Astrocyte of the spinal cord (primary cell): ENCODE data around the gene DENND1A.

Experiments used
- DNase-seq: peaks from one replicate; pipeline ENCODE4 v3.0.0; 2011; ENCODE audit warnings: low read depth, low spot score
- H3K4me3 ChIP-seq: 2 replicates; pipeline ENCODE4 v1.5.1; 2011; ENCODE audit warnings: low read depth, mild to moderate bottlenecking, low read length, moderate library complexity
- in situ Hi-C: cut with HindIII; loops from 2 replicates; pipeline ENCODE4 v1.10.0; 2017; ENCODE audit warnings: low sequenced_read_pairs
- TF ChIP-seq, protein P1 (sequence below): IDR thresholded peaks from 2 replicates; pipeline ENCODE4 v1.5.1; 2012; ENCODE audit warnings: low read depth, mild to moderate bottlenecking, low read length, inconsistent platforms

The DENND1A gene

DNA sequence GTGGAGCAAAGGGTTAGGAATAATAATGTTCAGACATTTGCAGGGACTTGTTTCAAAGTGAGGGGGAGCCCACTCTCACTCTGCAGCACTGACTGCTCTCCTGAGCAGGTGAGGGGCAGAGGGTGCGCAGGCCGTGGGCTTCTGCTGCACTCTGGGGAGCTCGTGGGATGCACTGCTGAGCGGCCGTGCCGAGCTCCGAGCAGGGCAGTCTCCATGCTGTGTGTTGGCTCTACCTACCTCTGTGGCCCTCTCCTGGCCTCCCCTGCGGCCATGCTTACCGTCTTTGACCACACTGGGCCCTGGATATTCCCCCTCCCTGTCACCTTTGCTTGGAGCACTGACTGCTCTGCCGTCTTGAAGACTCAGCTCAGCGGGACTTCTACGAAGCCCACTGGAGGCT lies 540.2 kb downstream of the DENND1A start:
- TF ChIP-seq, protein P1, sequence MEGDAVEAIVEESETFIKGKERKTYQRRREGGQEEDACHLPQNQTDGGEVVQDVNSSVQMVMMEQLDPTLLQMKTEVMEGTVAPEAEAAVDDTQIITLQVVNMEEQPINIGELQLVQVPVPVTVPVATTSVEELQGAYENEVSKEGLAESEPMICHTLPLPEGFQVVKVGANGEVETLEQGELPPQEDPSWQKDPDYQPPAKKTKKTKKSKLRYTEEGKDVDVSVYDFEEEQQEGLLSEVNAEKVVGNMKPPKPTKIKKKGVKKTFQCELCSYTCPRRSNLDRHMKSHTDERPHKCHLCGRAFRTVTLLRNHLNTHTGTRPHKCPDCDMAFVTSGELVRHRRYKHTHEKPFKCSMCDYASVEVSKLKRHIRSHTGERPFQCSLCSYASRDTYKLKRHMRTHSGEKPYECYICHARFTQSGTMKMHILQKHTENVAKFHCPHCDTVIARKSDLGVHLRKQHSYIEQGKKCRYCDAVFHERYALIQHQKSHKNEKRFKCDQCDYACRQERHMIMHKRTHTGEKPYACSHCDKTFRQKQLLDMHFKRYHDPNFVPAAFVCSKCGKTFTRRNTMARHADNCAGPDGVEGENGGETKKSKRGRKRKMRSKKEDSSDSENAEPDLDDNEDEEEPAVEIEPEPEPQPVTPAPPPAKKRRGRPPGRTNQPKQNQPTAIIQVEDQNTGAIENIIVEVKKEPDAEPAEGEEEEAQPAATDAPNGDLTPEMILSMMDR = no peak
- in situ Hi-C loops = no loop called here
- no peak for DNase-seq
- no peak overlapping the region for H3K4me3 ChIP-seq

DNA sequence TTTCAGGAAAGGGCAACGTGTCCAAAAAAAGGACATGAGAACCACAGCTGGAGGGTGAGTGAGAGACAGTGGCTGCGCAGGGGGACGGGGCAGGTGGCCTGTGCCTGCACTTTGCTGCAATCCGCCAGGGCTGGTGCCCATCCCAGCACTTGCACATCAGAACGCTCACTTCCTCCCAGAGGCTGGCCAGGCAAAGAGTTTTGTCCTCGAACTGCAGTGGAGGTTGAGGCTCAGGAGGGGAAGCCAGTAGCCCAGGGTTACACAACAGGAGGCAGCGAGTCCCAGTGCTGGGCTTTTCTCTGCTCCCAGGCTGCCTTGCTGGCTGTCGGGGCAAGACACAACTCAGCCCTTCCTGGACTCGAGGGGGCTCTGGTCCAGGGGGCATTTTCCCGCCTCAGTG lies 540.9 kb downstream of the DENND1A start:
- TF ChIP-seq, protein P1 = no peak
- no peak for DNase-seq
- H3K4me3 ChIP-seq = no peak overlapping the region
- in situ Hi-C loops = no loop called here

DNA sequence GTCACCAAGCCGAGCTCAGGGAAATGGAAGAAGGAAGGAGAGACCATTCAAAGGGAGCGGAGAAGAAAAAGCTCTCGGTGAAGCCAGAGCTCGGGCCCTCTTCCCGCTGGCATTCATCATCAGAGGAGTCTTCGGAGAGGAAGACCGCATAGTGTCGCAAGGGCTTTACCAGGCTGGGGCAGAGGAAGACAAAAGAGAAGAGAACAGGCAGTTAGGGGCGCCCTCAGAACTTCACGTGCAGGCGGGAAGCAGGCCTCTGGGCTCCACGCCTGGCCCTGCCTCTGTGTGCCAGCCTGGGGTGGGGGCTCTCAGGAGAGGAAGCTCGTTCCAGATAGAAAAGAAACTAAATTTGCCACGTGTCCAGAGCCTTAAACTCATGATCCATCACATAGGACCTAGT lies 542.2 kb downstream of the DENND1A start:
- no peak overlapping the region for H3K4me3 ChIP-seq
- no peak for DNase-seq
- in situ Hi-C loops = no loop called here
- TF ChIP-seq, protein P1 = no peak

DNA sequence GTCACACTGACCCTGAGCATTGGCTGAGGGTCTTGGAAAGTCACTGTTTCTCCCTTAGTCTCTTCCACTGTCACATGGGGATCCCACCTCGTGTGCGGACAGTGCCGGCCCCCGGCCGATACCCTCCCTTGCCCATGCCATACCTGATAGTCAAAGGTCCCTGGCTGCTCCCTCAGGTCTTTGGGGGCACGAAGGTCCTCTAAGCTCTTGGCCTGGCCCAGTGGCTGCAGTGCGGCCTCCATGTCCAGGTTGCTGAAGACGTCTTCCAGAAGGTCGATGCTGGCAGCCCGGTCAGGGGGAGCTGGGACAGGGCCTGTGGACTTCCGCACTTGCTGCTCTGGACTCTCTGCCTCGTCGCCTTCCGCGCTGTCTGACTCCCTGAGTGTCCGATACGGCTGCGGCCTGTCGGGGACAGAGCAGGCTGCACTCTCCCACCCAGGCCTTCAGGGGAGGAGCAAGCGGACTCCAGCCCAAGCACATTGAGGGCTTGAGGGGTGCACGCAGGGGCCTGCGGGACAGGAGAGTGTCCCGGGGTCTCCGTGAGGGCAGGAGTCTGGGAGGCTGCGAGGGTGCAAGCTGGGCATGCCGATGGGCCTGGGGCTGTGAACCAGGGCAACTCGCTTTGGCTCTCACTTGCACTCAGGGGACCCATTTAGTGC lies 546.3 kb downstream of the DENND1A start:
- no peak overlapping the region for H3K4me3 ChIP-seq
- DNase-seq = no peak
- TF ChIP-seq, protein P1 = no peak
- in situ Hi-C loops = no loop called here

DNA sequence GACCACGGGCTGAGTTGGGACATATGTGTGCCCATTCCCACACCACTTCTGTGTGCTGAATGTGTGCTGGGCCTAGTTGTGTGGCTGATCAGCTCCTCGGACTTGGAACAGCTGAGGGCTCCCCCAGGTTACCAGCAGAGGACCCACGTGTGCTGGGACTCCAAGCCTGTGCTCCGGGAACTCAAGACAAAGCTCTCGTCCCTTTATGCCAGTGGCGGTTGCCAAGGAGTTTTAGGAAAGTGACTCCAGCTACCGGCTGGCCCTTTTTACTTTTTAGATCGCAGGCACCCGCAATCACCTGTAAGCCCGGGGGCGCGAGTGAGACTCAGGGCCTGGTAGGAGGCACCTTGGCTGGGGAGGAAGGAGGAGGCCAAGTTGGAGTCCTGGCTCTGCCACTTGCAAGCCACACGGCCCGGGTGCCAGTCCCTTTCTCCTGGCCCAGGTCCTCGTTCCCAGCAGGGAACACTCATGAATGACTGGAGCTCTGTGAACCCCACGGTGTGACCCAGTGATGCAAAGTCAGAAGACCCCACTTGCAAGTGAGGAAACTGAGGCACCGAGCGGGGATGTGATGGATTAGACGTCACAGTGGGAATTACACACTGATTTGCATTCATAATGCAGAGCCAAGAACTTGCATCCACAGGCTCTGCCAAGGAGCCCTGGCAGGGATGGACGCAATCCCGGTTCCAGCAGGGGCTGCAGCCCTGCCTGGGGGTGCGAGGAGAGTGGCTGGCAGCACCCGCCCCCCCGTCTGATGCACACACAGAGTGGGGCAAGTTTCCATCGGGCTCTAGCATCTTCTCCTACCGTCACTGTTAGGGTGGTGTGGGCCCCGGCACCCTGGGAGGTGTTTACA lies 547.0 kb downstream of the DENND1A start:
- in situ Hi-C loops = no loop called here
- TF ChIP-seq, protein P1 = no peak
- no peak for DNase-seq
- H3K4me3 ChIP-seq = no peak overlapping the region

DNA sequence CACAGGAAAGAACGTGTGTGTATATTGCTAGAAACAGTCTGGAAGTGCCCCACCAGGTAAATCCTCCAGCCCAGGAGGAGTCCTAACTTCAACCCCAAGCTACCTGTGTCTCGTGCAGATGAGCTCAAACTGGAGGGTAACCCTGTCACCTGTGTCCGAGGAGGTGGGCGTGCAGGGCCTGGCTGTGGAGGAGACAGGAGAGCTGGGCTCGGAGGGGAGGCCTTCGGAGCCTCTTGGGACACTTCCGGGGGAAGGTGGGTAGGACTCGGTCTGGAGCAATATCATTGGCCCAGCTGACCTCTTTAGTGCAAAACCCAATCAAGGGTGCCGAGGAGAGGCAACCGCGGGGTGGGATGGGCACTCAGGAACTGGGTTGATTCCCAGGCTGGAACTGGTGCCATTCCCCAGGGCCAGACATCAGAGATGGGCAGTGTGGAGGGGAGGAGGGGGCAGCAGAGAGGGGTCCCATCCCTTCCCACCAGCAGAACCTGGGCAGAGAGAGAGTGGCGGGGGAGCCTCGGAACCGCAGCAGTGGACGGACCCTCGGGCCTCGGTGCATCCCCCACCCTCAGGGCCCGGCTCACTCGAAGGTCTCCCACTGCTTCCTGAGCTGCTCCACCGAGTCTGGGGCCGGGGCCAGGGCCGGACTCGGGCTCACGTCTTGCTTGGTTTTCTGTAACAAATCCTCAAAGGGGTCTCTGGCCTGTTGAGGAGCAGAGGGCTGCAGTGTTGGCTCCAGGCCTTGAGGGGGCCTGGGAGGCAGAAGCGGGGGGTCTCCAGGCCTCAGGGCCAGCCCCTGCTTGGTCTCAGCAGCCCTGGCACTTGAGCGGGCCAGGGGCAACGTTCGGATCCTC lies 548.8 kb downstream of the DENND1A start:
- no peak overlapping the region for H3K4me3 ChIP-seq
- TF ChIP-seq, protein P1 = no peak
- in situ Hi-C loops = no loop called here
- DNase-seq = no peak
